Stromal cell of bone marrow (primary cell): ENCODE results near the gene SLC1A7.
A peak's percentile ranks its signal among the peaks of the same experiment; 100 is the strongest.
"Not testable (repeated sequence)": the region's sequence is repeated elsewhere in the genome, so short reads cannot be mapped to it uniquely, and the experiment has no call there.

Source experiments
- DNase-seq: peaks from one replicate; pipeline ENCODE4 v3.0.0-alpha.2; 2012; ENCODE audit warnings: low read depth

SLC1A7 gene

GRCh38 chr1:53142226-53142853, at the start of gene SLC1A7:
TSS of gene SLC1A7 (minus strand) at chr1:53142638. CDS start at chr1:53142449, 189 bp downstream.
- DNase-seq: no peak

DNA sequence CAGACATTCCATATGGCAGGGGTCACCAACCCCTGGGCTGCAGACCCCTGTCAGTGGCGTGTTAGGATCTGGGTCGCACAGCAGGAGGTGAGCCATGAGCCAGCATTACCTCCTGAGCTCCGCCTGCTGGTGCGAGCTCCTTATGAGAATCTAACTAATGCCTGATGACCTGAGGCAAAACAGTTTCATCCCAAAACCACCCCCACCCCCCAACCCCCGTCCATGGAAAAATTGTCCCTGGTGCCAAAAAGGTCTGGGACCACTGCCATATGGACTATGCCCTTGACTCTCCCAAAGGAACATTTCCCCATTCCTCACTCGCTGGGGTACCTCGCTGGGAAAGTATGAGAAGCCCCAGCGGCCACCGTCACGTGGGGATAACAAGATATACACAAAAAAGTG, 47.8 kb upstream of the SLC1A7 start:
- DNase-seq: no peak

DNA sequence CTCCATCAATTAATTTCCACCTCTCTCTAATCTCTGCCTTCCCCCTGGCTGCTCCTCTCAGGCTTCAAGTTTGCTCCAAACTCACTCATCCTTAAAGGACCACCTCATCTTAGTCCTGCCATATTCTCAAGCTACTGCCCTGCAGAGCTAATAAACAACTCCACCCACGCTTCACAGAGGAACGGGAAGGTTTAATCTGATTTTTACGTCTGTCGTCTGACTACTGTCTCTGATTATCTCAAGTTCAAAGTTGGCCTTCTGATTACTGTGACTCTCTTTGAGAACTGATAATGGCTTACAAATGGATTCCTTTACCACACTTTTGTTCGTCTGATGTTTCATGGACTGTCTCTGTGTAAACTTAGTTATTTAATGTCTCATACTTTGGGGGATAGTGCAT, 46.6 kb upstream of the SLC1A7 start:
- DNase-seq: no peak

GRCh38 chr1:53188099-53188498, 45.7 kb upstream of the SLC1A7 start:
- no peak for DNase-seq

DNA sequence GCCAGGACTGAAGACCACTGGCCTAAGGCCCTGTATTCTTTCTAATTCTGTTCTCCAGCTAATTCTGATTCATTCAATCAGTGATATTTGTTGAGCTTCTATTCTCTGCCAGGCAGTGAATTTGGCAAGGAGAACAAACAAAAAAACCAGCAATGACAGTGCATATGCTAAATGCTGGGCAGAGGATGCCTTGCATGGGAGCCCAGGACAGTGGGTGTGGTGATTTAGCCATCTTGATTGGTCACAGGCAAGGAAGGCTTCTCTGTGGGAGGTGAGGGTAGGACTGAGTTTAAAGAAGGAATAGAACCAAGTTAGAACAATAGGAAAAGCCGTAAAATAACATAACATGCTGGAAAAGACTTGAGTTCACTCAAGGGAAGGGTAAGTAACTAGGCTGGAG, 45.0 kb upstream of the SLC1A7 start:
- DNase-seq: no peak

GRCh38 chr1:53186533-53186932, 44.1 kb upstream of the SLC1A7 start:
- DNase-seq: no peak

DNA sequence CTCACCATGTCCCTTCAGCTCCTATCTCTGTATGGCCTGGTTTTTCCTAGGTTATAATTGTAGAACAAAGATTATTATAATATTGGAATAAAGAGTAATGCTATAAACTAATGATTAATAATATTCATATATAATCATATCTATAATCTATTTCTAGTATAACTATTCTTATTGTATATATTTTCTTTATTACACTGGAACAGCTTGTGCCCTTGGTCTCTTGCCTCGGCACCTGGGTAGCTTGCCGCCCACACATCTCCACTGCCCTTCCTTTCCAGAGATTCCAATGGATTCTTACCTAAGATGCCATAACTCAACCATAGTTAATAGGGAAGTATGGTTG, 43.5 kb upstream of the SLC1A7 start:
- DNase-seq: not testable (repeated sequence)

DNA sequence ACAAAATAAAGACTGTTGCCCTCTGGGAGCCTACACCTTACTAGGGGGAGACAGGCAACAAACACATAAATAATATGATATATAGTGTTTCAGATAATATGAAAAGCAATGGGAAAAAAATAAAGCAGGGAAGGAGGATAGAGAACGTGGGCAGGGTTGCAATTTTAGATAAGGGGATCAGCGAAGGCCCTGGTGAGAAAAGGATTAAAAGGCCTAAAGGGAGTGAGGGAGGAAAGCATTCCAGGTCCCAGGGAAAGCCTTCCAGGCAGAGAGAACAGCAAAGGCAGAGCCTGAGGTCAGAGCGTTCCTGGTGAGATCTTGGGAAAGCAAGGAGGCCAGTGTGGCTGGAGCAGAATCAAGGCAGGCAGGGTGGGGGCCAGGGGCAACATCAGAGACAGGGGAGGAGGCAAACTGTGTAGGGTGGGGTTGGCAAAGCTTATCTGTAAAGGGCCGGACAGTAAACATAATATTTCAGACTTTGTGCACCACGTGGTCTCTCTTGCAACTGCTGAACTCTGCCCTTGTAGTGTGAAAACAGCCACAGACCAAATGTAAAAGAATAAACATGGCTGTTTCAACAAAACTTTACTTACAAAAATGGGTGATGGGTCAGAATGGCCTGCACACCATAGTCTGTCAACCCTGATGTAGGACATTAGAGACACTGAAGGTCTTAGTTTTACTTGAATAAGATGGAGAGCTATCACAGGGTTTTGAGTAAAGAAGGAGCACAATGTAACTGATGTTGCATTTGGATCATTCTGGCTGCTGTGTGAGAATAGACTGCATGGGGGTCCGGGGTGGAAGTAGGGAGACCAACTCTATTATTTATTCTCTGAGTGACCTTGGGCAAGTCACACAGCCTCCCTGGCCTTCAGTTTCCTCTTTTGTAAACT, 40.9 kb upstream of the SLC1A7 start:
- no peak for DNase-seq

- DNase-seq: no peak
Measured at GRCh38 chr1:53182716-53183094, 40.3 kb upstream of the SLC1A7 start.

GRCh38 chr1:53182111-53182593, 39.7 kb upstream of the SLC1A7 start:
- DNase-seq: peak; percentile 48

- DNase-seq: no peak
Measured at GRCh38 chr1:53180951-53181350, 38.5 kb upstream of the SLC1A7 start.

- no peak for DNase-seq
Measured at GRCh38 chr1:53180226-53180625, 37.8 kb upstream of the SLC1A7 start.

DNA sequence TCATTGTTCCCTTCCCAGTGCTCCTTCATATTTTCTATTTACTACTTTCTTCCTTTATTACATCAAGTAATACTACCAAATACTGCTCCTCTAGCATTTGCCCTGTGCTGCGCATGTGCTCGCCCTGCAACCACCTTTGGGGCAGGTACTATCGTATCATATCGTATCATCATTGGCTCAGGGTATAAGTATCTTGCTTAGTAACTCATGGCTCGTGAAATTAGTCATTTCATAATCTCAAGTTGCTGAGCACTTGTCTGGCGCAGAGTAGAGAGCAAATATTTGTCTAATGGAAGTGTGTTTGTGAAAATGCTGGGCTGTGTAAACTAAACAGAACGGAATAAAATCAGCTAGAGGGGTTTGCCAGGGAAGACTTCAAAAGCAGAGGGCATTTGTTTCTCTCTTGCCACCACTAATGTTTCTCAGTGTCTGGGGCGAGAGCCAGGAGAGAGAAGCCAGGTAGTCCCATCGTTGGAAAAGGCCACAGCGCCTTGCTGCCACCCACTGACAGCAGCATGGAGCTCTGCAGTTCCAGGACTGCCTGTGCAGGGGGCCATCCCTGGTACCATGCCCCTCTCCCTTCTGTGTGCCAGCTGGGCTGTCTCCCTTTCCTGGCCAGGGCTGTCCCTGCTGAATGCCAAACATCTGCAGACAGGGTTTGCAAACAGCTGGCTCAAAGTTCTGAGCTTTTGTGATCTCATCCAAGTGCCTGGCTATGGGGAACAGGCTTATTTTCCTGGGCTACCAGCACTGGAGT, 34.2 kb upstream of the SLC1A7 start:
- DNase-seq: no peak

DNA sequence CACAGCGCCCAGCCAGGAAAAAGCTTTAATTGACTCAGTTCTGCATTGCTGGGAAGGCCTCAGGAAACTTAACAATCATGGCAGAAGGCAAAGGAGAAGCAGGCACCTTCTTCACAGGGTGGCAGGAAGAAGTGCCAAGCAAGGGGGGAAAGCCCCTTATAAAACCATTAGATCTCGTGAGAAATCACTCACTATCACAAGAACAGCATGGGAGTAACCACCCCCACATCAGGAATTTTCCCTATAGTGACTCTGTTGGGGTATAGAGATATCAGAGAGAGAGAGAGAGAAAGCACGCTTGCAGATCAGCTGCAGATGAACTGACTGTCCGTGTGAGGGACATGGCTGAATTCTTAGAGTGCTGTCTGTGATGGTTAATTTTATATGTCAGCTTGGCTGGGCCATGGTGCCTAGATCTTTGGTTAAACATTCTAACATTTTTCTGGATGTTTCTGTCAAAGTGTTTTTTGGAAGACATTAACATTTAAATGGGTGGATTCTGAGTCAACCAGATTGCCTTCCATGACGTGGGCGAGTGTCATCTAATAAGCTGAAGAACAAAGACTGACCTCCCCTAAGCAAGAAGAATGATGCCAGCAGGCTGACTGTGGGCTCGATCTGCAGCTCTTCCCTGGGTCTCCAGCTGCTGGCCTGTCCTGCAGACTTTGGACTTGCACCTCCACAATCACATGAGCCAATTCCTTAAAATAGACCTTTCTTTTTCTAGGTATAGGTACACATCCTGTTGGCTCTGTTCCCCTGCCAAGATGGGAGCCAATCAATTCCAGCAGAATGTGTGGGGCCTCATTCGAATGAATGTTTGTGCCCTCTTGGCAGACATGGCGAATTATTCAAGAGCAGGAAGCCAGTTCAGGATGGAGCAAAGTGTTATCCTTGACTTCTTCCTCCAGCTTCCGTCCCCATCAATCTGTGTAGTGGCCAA, 32.8 kb upstream of the SLC1A7 start:
- DNase-seq: peak; percentile 61

- DNase-seq: peak; percentile 70
Measured at GRCh38 chr1:53172426-53173128, 30.1 kb upstream of the SLC1A7 start.

GRCh38 chr1:53166912-53167311, 24.5 kb upstream of the SLC1A7 start:
- DNase-seq: no peak

DNA sequence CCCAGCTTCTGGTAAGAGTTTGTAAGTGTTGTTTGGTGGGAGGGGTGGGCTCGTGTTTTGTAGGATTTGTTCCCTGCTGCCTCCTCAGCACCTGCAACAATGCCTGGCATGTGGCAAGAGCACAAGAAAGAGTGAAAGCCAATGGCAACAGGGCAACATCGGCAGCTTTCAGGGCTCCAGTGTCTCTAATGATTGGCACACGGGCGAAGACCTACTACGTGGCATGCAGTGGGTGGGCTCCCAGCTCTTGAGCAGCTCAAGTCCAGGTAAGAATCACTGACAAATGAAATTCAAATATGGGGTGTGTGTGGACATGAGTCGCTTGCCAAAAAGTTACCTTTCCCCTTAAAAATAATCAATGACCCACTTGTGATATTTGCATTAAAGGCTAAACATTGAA, 23.9 kb upstream of the SLC1A7 start:
- no peak for DNase-seq

DNA sequence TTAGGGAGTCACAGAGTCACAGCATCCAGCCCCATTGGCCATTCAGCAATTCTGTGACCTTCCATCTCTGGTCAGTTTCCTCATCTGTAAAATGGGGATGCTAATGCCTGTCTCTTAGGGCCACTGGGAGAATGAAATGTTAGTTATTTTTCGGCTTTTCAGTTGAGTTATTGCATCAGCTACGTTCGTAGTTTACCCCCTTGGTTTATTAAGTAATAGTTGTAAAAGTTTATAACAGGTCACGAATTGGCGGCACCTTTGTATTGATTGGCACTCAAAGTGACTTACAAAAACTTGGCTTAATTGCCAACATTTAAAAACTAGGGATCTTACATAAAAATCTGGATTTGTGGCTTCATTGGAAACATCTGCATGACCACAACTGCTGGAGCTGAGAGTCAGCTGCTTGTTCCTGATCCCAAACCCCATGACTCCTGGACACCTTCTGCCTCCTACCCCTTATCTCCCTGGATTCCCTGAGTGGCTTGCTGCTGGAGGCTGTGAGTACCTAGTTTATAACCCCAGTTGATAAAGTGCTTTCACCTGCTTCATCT, 23.0 kb upstream of the SLC1A7 start:
- peak; percentile 49 for DNase-seq

- no peak for DNase-seq
Measured at GRCh38 chr1:53163291-53163768, 20.9 kb upstream of the SLC1A7 start.

DNA sequence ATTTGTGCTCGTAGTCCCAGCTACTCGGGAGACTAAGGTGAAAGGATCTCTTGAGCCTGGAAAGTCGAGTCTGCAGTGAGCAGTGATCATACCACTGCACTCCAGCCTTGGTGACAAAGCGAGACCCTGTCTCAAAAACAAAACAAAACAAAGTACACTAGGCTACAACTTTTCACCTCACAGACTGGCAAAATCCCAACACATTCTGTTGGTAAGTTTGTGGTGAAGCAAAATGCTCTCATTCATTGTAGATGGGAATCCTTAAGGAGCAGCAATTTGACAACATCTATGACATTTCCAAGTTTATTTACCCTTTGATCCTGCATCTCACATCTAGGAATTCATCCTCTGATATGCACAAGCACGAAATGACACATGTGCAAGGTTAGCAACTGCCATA, 20.2 kb upstream of the SLC1A7 start:
- DNase-seq: no peak
